Esophagus muscularis mucosa (tissue), 4 donors: ENCODE data around the gene GAS7. TPM values are rescaled to one million over a fixed set of nuclear protein-coding genes. Genes with fewer than 3 reads are reported as not detected.
A peak's percentile ranks its signal among the peaks of the same experiment; 100 is the strongest.

Source experiments
- DNase-seq: peaks from one replicate; pipeline ENCODE4 v3.0.0-alpha.2; 2017; ENCODE audit errors: extremely low spot score
- H3K27ac ChIP-seq, 4 donors: fragments of 200-600 bp; sonication (generic); replicated peaks in 1 of 4; 1 replicate in 3 of 4; 2 replicates in 1 of 4; pipeline ENCODE4 v1.5.1; 2016 to 2019; ENCODE audit warnings: mild to moderate bottlenecking in 1 of 4
- H3K27me3 ChIP-seq, 4 donors: fragments of 200-600 bp; sonication (generic); one replicate each; pipeline versions ENCODE4 v1.5.1 to v1.6.0; 2016 to 2019
- H3K36me3 ChIP-seq, 4 donors: fragments of 200-600 bp; sonication (generic); one replicate each; pipeline ENCODE4 v1.5.1; 2016 to 2019
- H3K4me1 ChIP-seq, 4 donors: fragments of 200-600 bp; sonication (generic); one replicate each; pipeline ENCODE4 v1.5.1; 2016 to 2019
- H3K4me3 ChIP-seq, 4 donors: fragments of 200-600 bp; sonication (generic); 1 replicate in 2 of 4; 2 replicates in 2 of 4; pipeline ENCODE4 v1.5.1; 2016 to 2019; ENCODE audit warnings: mild to moderate bottlenecking in 4 of 4, moderate library complexity in 1 of 4
- H3K9me3 ChIP-seq, 4 donors: fragments of 200-600 bp; sonication (generic); 1 replicate in 3 of 4; 2 replicates in 1 of 4; pipeline ENCODE4 v1.5.1; 2016 to 2019
- CTCF ChIP-seq, 3 experiments: fragments of 200-600 bp in 2 of 3; fragments of 450-650 bp in 1 of 3; sonication (generic) in 2 of 3; IDR thresholded peaks; one replicate each; pipeline ENCODE4 v1.5.1; 2017 to 2019; ENCODE audit warnings: antibody characterized with exemption in 3 of 3, mild to moderate bottlenecking in 2 of 3, moderate library complexity in 1 of 3
- EP300 ChIP-seq: sonication (generic); formaldehyde crosslinking; IDR thresholded peaks from one replicate; pipeline ENCODE4 v1.6.1; 2017; ENCODE audit warnings: antibody characterized with exemption
- POLR2A ChIP-seq: fragments of 450-650 bp; IDR thresholded peaks from one replicate; pipeline ENCODE4 v1.6.1; 2017; ENCODE audit warnings: antibody characterized with exemption, moderate library complexity, mild to moderate bottlenecking, low read depth
- POLR2AphosphoS5 ChIP-seq, 2 donors: sonication (generic); formaldehyde crosslinking; IDR thresholded peaks; one replicate each; pipeline ENCODE4 v1.6.1; 2017; ENCODE audit warnings: antibody characterized with exemption in 2 of 2
- WGBS: methylation state at CpG from one replicate; pipeline ENCODE4 v1.1.5; 2018; 5-methylcytosine and 5-hydroxymethylcytosine counted together
- intact Hi-C: fragments of 100-400 bp; cut with DNase I; formaldehyde crosslinking; loops from one replicate; pipeline ENCODE4 v1.15.1; 2023
- total RNA-seq, 4 donors: library from RNA; depleted of rRNA; stranded (reverse); fragments of >200 nt; gene quantifications; one replicate each; pipeline versions ENCODE4 v1.1.0 to v1.2.1, GENCODE V29; 2016

GAS7 gene
- total RNA-seq, 4 donors from 2014 or later = 77.3 to 124 (median 86.7) TPM

DNA sequence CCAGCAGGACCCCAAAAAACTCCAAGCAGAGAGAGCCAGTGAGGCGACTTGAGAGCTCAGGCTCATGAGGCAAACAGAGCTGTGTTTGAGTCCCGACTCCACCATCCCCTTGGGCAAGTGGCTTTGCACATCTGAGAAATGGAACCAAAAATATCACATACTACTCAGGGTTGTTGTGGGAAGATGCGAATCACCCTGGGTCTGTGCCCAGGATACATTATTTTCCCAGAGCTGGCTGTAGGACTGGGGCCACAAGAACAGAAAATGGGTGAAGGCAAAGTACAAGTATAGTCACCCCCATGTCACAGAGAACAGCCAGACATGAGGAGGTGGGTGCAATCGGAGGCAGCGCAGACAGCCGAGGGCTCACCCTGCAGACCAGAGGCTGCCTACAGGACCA lies 127.3 kb downstream of the GAS7 start:
- intact Hi-C loops = no loop called here
- WGBS = 88% methylated on average over 6 of the region's 6 CpGs
- no peaks in the 10 kb centered on the region for H3K27me3 ChIP-seq
- H3K4me3 ChIP-seq = no peak overlapping the region
- H3K27ac ChIP-seq = no peak overlapping the region
- no peak for TF ChIP-seq CTCF (IDR thresholded peaks at IDR 0.05)
- no peak for TF ChIP-seq EP300
- no peak for TF ChIP-seq POLR2AphosphoS5 (IDR thresholded peaks at IDR 0.05)
- no peak for TF ChIP-seq POLR2A
- peaks cover 11 to 22% (median 19%) of the 10 kb centered on the region in 4 donors for H3K4me1 ChIP-seq
- H3K36me3 ChIP-seq = no peaks in the 10 kb centered on the region
- DNase-seq = no peak
- H3K9me3 ChIP-seq = no peaks in the 10 kb centered on the region

- 94% methylated on average over 3 of the region's 3 CpGs for WGBS
- no peak for DNase-seq
Observed at GRCh38 chr17:10070690-10071089, 127.7 kb downstream of the GAS7 start.

DNA sequence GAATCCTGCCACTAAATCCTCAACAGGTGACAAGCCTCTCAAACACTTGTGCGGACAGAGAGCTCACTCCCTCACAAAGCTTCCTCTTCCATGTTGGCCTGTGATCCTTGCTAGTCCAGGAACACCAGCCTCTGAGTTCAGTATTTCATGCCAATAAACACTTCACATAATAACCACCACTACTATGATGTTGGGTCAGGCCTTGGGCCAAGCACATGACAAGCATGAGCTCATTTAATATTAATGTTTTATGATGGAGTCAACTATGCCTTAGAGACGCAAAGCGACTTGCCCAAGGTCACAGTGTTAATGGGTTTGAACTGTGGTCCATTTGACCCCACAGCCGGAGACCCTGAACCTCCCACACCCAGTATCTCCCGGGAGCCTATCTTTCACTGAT lies 129.1 kb downstream of the GAS7 start:
- intact Hi-C loops = no loop called here
- peak overlapping the region; percentile 4 to 51 (median 28) for H3K27ac ChIP-seq
- no peak for DNase-seq
- H3K9me3 ChIP-seq = peaks cover 0 to 7% (median 2%) of the 10 kb centered on the region in 4 donors
- H3K27me3 ChIP-seq = no peaks in the 10 kb centered on the region
- TF ChIP-seq EP300 (no peak), POLR2AphosphoS5 (IDR thresholded peaks at IDR 0.05) (peak; percentile 16 to 34), CTCF (IDR thresholded peaks at IDR 0.05) (no peak), POLR2A (no peak)
- no peak overlapping the region for H3K4me3 ChIP-seq
- 55% methylated on average over 5 of the region's 5 CpGs for WGBS
- no peaks in the 10 kb centered on the region for H3K36me3 ChIP-seq
- peaks cover 12 to 22% (median 19%) of the 10 kb centered on the region in 4 donors for H3K4me1 ChIP-seq

More at GRCh38 chr17:10070690-10071089, 127.7 kb downstream of the GAS7 start:
- no peaks in the 10 kb centered on the region for H3K27me3 ChIP-seq
- no peak for TF ChIP-seq CTCF (IDR thresholded peaks at IDR 0.05)
- no peak for TF ChIP-seq POLR2AphosphoS5 (IDR thresholded peaks at IDR 0.05)
- no peak for TF ChIP-seq EP300
- no peak for TF ChIP-seq POLR2A
- no peak overlapping the region for H3K27ac ChIP-seq
- H3K36me3 ChIP-seq = no peaks in the 10 kb centered on the region
- H3K4me3 ChIP-seq = no peak overlapping the region
- peaks cover 11 to 22% (median 19%) of the 10 kb centered on the region in 4 donors for H3K4me1 ChIP-seq
- intact Hi-C loops = no loop called here
- peaks cover 0 to under 1% (median 0%) of the 10 kb centered on the region in 4 donors for H3K9me3 ChIP-seq

GRCh38 chr17:10067446-10068143 lies 130.8 kb downstream of the GAS7 start:
- H3K36me3 ChIP-seq = no peaks in the 10 kb centered on the region
- H3K27ac ChIP-seq = no peak overlapping the region
- no peak for TF ChIP-seq POLR2A
- TF ChIP-seq EP300 = no peak
- no peak for TF ChIP-seq POLR2AphosphoS5 (IDR thresholded peaks at IDR 0.05)
- TF ChIP-seq CTCF (IDR thresholded peaks at IDR 0.05) = no peak
- peaks cover 0 to 7% (median 2%) of the 10 kb centered on the region in 4 donors for H3K9me3 ChIP-seq
- no peak for DNase-seq
- 96% methylated on average over 7 of the region's 8 CpGs for WGBS
- no peak overlapping the region for H3K4me3 ChIP-seq
- intact Hi-C loops = no loop called here
- H3K27me3 ChIP-seq = no peaks in the 10 kb centered on the region
- peaks cover 16 to 33% (median 25%) of the 10 kb centered on the region in 4 donors for H3K4me1 ChIP-seq

- H3K36me3 ChIP-seq = no peaks in the 10 kb centered on the region
- H3K9me3 ChIP-seq = peaks cover 0 to 7% (median 2%) of the 10 kb centered on the region in 4 donors
- intact Hi-C loops = no loop called here
- peak overlapping the region in 2 of 4 donors; percentile 20 to 47 for H3K27ac ChIP-seq
- WGBS = 82% methylated on average over 3 of the region's 3 CpGs
- no peak overlapping the region for H3K4me3 ChIP-seq
- DNase-seq = no peak
- no peak for TF ChIP-seq POLR2A
- no peak for TF ChIP-seq POLR2AphosphoS5 (IDR thresholded peaks at IDR 0.05)
- TF ChIP-seq CTCF (IDR thresholded peaks at IDR 0.05) = no peak
- TF ChIP-seq EP300 = no peak
- H3K27me3 ChIP-seq = no peaks in the 10 kb centered on the region
- H3K4me1 ChIP-seq = peaks cover 26 to 55% (median 51%) of the 10 kb centered on the region in 4 donors
Observed at GRCh38 chr17:10064536-10064935, 133.9 kb downstream of the GAS7 start.
